HEK293 (cell line): Measurements from ENCODE around the gene HCRTR2.

Source experiments
- CTCF ChIA-PET: fragments of 350-600 bp; formaldehyde crosslinking; extraction: SDS; loops from one replicate; lab custom pipeline; 2021; ENCODE audit warnings: antibody characterized with exemption; lab: Yijun Ruan, JAX
- POLR2A ChIA-PET: fragments of 300-600 bp; formaldehyde crosslinking; extraction: SDS; loops from one replicate; lab custom pipeline; 2020; ENCODE audit warnings: antibody characterized with exemption, inconsistent platforms; lab: Yijun Ruan, JAX
- H3K27ac ChIP-seq: fragments of 200-500 bp; sonication (Bioruptor generic); 2 replicates; pipeline ENCODE4 v1.5.1; 2014; ENCODE audit warnings: low read depth, low read length, control low read depth, inconsistent platforms; ENCODE audit errors: extremely low read depth
- H3K36me3 ChIP-seq, 2 experiments: fragments of 200-500 bp in 1 of 2; sonication (Bioruptor generic) in 1 of 2; 1 replicate in 1 of 2; 2 replicates in 1 of 2; pipeline ENCODE4 v1.5.1; 2014 to 2017; ENCODE audit warnings: inconsistent platforms in 2 of 2, low read length in 2 of 2; ENCODE audit not compliant: control insufficient read depth in 2 of 2, insufficient read depth in 1 of 2
- H3K4me1 ChIP-seq: fragments of 200-500 bp; sonication (Bioruptor generic); 2 replicates; pipeline ENCODE4 v1.5.1; 2014; ENCODE audit warnings: mild to moderate bottlenecking, low read length, inconsistent platforms; ENCODE audit not compliant: control insufficient read depth, insufficient read depth
- H3K4me3 ChIP-seq: 2 replicates; pipeline ENCODE4 v1.5.1; 2011; ENCODE audit warnings: low read depth, mild to moderate bottlenecking, control low read depth, low read length, moderate library complexity
- H3K9me3 ChIP-seq: fragments of 200-500 bp; sonication (Bioruptor generic); 2 replicates; pipeline ENCODE4 v1.5.1; 2014; ENCODE audit warnings: low read depth, low read length, inconsistent platforms; ENCODE audit not compliant: control insufficient read depth, insufficient read depth
- HOXC10 ChIP-seq: sonication (generic); formaldehyde crosslinking; IDR thresholded peaks from 2 replicates; pipeline ENCODE4 v1.8.1; 2023; ENCODE audit warnings: mild to moderate bottlenecking, missing genetic modification reagents
- REPIN1 ChIP-seq: fragments of 450-650 bp; formaldehyde crosslinking; IDR thresholded peaks from 2 replicates; pipeline ENCODE4 v1.5.1; 2017; ENCODE audit warnings: missing biosample characterization, missing genetic modification characterization, low read depth
- YY1 ChIP-seq: fragments of 450-650 bp; formaldehyde crosslinking; IDR thresholded peaks from 2 replicates; pipeline ENCODE4 v1.5.1; 2018; ENCODE audit warnings: missing biosample characterization, missing genetic modification characterization
- ZNF133 ChIP-seq: fragments of 450-650 bp; formaldehyde crosslinking; IDR thresholded peaks from 2 replicates; pipeline ENCODE4 v1.5.1; 2016; ENCODE audit warnings: missing biosample characterization, missing genetic modification characterization
- ZNF16 ChIP-seq: fragments of 450-650 bp; formaldehyde crosslinking; IDR thresholded peaks from 2 replicates; pipeline ENCODE4 v1.5.1; 2016; ENCODE audit warnings: low read depth, missing biosample characterization, missing genetic modification characterization
- ZNF169 ChIP-seq: fragments of 450-650 bp; formaldehyde crosslinking; IDR thresholded peaks from 2 replicates; pipeline ENCODE4 v1.5.1; 2016; ENCODE audit warnings: missing biosample characterization, missing genetic modification characterization
- ZNF202 ChIP-seq: fragments of 450-650 bp; formaldehyde crosslinking; IDR thresholded peaks from 2 replicates; pipeline ENCODE4 v1.5.1; 2016; ENCODE audit warnings: missing biosample characterization, missing genetic modification characterization, borderline replicate concordance
- ZNF211 ChIP-seq: fragments of 450-650 bp; formaldehyde crosslinking; IDR thresholded peaks from 2 replicates; pipeline ENCODE4 v1.5.1; 2016; ENCODE audit warnings: low read depth, missing biosample characterization, missing genetic modification characterization
- ZNF221 ChIP-seq: fragments of 450-650 bp; formaldehyde crosslinking; IDR thresholded peaks from 2 replicates; pipeline ENCODE4 v1.5.1; 2017; ENCODE audit warnings: missing biosample characterization, missing genetic modification characterization, borderline replicate concordance
- ZNF335 ChIP-seq: fragments of 450-650 bp; formaldehyde crosslinking; conservative IDR thresholded peaks from 2 replicates; pipeline ENCODE4 v1.5.1; 2016; ENCODE audit warnings: missing biosample characterization, missing genetic modification characterization
- ZNF350 ChIP-seq: fragments of 450-650 bp; formaldehyde crosslinking; IDR thresholded peaks from 2 replicates; pipeline ENCODE4 v1.5.0; 2017; ENCODE audit warnings: missing biosample characterization, mild to moderate bottlenecking, missing genetic modification characterization
- ZNF354C ChIP-seq: fragments of 450-650 bp; formaldehyde crosslinking; IDR thresholded peaks from 2 replicates; pipeline ENCODE4 v1.5.1; 2016; ENCODE audit warnings: missing biosample characterization, missing genetic modification characterization, low read depth, borderline replicate concordance
- ZNF501 ChIP-seq: fragments of 450-650 bp; formaldehyde crosslinking; IDR thresholded peaks from 2 replicates; pipeline ENCODE4 v1.5.1; 2016; ENCODE audit warnings: missing biosample characterization, missing genetic modification characterization
- ZNF530 ChIP-seq: fragments of 450-650 bp; formaldehyde crosslinking; IDR thresholded peaks from 2 replicates; pipeline ENCODE4 v1.5.1; 2016; ENCODE audit warnings: low read depth, missing biosample characterization, missing genetic modification characterization
- ZNF548 ChIP-seq: fragments of 450-650 bp; formaldehyde crosslinking; IDR thresholded peaks from 2 replicates; pipeline ENCODE4 v1.5.1; 2016; ENCODE audit warnings: missing biosample characterization, missing genetic modification characterization
- ZNF585B ChIP-seq: fragments of 450-650 bp; formaldehyde crosslinking; IDR thresholded peaks from 2 replicates; pipeline ENCODE4 v1.5.1; 2016; ENCODE audit warnings: missing biosample characterization, missing genetic modification characterization
- ZNF600 ChIP-seq: fragments of 450-650 bp; formaldehyde crosslinking; IDR thresholded peaks from 2 replicates; pipeline ENCODE4 v1.5.1; 2016; ENCODE audit warnings: missing biosample characterization, missing genetic modification characterization
- ZNF624 ChIP-seq: fragments of 450-650 bp; formaldehyde crosslinking; IDR thresholded peaks from 2 replicates; pipeline ENCODE4 v1.5.1; 2017; ENCODE audit warnings: missing biosample characterization, missing genetic modification characterization
- ZNF660 ChIP-seq: fragments of 450-650 bp; IDR thresholded peaks from 2 replicates; pipeline ENCODE4 v1.5.1; 2018; ENCODE audit warnings: missing biosample characterization, mild to moderate bottlenecking, missing genetic modification characterization
- ZNF76 ChIP-seq: fragments of 450-650 bp; formaldehyde crosslinking; IDR thresholded peaks from 2 replicates; pipeline ENCODE4; 2016; ENCODE audit warnings: low read depth, missing biosample characterization, missing genetic modification characterization, borderline replicate concordance
- ZNF776 ChIP-seq: fragments of 450-650 bp; formaldehyde crosslinking; IDR thresholded peaks from 2 replicates; pipeline ENCODE4 v1.5.0; 2017; ENCODE audit warnings: missing biosample characterization, missing genetic modification characterization, borderline replicate concordance
- ZNF837 ChIP-seq: fragments of 450-650 bp; formaldehyde crosslinking; IDR thresholded peaks from 2 replicates; pipeline ENCODE4 v1.5.1; 2016; ENCODE audit warnings: missing biosample characterization, missing genetic modification characterization
- TF ChIP-seq, protein P1 (sequence below): fragments of 450-650 bp; formaldehyde crosslinking; IDR thresholded peaks from 2 replicates; pipeline ENCODE4 v1.5.1; 2016; ENCODE audit warnings: missing biosample characterization, missing genetic modification characterization
- TF ChIP-seq, protein P2 (sequence below): fragments of 450-650 bp; formaldehyde crosslinking; IDR thresholded peaks from 2 replicates; pipeline ENCODE4 v1.5.1; 2016; ENCODE audit warnings: missing biosample characterization, missing genetic modification characterization
- TF ChIP-seq, protein P3 (sequence below): fragments of 450-650 bp; formaldehyde crosslinking; IDR thresholded peaks from 2 replicates; pipeline ENCODE4 v1.5.1; 2016; ENCODE audit warnings: missing biosample characterization, missing genetic modification characterization
- TF ChIP-seq, protein P4 (sequence below): fragments of 450-650 bp; formaldehyde crosslinking; IDR thresholded peaks from 2 replicates; pipeline ENCODE4 v1.5.1; 2016; ENCODE audit warnings: missing biosample characterization, missing genetic modification characterization

HCRTR2 gene

DNA sequence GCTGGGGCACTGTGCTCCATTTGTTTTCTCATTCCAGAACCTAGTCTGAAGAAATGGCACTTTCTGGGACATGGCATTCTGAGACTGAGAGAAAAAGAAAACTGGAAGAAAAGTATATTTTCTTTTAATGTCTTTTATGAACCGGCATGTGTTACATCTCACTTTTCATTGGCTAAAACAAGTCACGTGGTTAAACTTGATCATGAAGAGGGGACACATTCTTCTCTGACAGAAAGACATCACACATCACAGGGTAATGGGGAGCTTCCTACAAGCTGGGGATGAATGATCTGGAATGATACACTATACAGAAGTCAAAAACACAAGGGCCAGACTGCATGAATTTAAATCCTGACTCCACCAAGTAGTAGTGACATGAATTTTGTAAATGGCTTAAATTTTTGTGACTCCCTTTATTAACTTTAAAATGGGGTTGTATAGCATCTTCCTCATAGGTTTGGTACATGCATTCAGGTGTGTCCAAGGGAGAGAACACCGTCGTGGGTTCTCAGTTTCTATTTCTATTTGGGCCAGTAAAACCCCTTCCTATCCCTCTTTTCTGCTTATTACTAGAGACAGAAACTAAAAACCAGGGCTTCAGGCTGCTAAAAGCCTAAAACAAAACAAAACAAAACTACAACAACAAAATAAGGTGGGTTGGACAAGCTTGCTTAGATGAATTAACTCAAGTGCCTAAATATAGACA, 91.2 kb downstream of the HCRTR2 start:
- TF ChIP-seq ZNF221 (tag by site-specific recombination) (no peak), ZNF133 (no peak), ZNF202 (tag by site-specific recombination) (no peak), ZNF837 (no peak), HOXC10 (no peak), ZNF350 (no peak), ZNF585B (no peak), ZNF76 (no peak)
- Histone ChIP-seq H3K9me3 (no peaks in the 10 kb centered on the region), H3K36me3 (no peaks in the 10 kb centered on the region), H3K4me3 (no peak overlapping the region), H3K4me1 (no peaks in the 10 kb centered on the region), H3K27ac (no peak overlapping the region)
- POLR2A ChIA-PET: no interaction called here
- CTCF ChIA-PET: no interaction called here

DNA sequence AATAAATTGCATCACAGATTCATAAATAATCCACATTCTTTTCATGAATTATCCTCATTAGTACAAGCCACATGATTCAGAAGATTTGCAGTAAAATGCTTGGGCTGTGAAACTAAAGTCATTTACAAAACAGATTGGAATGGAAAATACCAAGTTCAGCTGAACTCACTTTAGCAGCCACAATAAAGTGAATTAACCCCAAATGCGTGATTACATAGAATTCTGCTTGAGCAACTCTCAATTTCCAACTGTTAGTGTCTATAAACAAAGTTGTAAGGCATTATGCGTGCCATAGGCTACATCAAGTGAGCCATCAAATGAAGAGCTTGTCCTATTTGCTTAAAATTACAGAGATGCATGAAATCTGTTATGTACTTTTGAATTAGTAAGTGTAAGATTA, 92.6 kb downstream of the HCRTR2 start:
- POLR2A ChIA-PET: interaction anchor here (0.7 kb wide), 1 partner anchor 754 kb away, joined by 7 read pairs; no protein-coding TSS in a partner anchor
- no peaks in the 10 kb centered on the region for H3K9me3 ChIP-seq
- H3K4me3 ChIP-seq: no peak overlapping the region
- CTCF ChIA-PET: interaction anchor here (0.5 to 2.4 kb wide), 3 partner anchors 10 to 1597 kb away, joined by 3 to 13 read pairs (median 4); no protein-coding TSS in a partner anchor
- no peak for TF ChIP-seq ZNF501 (tag by site-specific recombination)
- TF ChIP-seq, protein P1, sequence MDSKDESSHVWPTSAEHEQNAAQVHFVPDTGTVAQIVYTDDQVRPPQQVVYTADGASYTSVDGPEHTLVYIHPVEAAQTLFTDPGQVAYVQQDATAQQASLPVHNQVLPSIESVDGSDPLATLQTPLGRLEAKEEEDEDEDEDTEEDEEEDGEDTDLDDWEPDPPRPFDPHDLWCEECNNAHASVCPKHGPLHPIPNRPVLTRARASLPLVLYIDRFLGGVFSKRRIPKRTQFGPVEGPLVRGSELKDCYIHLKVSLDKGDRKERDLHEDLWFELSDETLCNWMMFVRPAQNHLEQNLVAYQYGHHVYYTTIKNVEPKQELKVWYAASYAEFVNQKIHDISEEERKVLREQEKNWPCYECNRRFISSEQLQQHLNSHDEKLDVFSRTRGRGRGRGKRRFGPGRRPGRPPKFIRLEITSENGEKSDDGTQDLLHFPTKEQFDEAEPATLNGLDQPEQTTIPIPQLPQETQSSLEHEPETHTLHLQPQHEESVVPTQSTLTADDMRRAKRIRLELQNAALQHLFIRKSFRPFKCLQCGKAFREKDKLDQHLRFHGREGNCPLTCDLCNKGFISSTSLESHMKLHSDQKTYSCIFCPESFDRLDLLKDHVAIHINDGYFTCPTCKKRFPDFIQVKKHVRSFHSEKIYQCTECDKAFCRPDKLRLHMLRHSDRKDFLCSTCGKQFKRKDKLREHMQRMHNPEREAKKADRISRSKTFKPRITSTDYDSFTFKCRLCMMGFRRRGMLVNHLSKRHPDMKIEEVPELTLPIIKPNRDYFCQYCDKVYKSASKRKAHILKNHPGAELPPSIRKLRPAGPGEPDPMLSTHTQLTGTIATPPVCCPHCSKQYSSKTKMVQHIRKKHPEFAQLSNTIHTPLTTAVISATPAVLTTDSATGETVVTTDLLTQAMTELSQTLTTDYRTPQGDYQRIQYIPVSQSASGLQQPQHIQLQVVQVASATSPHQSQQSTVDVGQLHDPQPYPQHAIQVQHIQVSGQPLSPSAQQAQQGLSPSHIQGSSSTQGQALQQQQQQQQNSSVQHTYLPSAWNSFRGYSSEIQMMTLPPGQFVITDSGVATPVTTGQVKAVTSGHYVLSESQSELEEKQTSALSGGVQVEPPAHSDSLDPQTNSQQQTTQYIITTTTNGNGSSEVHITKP: no peak
- no peak for TF ChIP-seq ZNF530 (tag by site-specific recombination)
- no peak for TF ChIP-seq REPIN1 (tag by site-specific recombination)
- no peak for TF ChIP-seq ZNF776 (tag by site-specific recombination)
- TF ChIP-seq ZNF548 (tag by site-specific recombination): no peak
- no peak for TF ChIP-seq ZNF335 (tag by site-specific recombination)
- no peak for TF ChIP-seq ZNF354C
- H3K36me3 ChIP-seq: no peaks in the 10 kb centered on the region
- H3K27ac ChIP-seq: no peak overlapping the region
- no peaks in the 10 kb centered on the region for H3K4me1 ChIP-seq

DNA sequence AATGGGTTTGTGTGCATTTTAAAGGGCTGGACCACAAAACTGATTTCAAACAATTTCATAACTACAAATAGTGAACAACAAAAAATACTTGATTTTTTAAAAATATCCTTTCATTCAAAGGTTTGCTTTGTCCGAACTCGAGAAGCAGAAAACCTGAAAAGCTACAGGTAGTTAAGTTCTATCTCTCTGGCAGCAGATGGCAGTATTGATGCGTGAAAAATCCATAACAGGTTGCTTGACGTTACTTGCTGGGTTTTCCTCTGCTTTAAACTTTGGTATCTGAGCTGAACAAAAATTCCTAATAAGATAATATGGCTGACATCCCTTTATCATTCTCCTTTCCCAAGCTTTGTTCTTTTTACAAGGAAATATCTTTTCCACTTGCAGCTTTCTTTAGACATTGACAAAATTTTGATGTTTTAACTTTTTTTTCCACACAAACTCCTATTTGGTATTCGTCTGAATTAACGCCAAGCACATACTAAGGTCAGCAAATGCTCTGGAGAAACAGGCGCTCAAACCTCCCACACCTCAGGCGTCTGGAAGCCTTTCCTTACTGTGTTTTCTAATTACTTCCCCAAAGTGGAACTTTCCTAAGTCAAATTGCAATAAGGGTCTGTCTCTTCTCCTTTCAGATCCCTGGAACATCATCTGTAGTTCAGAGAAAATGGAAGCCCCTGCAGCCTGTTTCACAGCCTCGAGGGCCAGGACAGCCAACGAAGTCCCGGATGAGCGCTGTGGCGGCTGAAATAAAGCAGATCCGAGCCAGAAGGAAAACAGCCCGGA, 102.6 kb downstream of the HCRTR2 start:
- Histone ChIP-seq H3K9me3 (no peaks in the 10 kb centered on the region), H3K27ac (no peak overlapping the region), H3K36me3 (no peaks in the 10 kb centered on the region), H3K4me1 (no peaks in the 10 kb centered on the region), H3K4me3 (no peak overlapping the region)
- POLR2A ChIA-PET: no interaction called here
- CTCF ChIA-PET: interaction anchor here (0.6 to 3.2 kb wide), 68 partner anchors 9 to 1291 kb away, joined by 3 to 36 read pairs (median 4); no protein-coding TSS in a partner anchor
- TF ChIP-seq ZNF600 (tag by site-specific recombination): peak; percentile 56; the same call in 1 of the 2 replicates
- TF ChIP-seq, protein P2, sequence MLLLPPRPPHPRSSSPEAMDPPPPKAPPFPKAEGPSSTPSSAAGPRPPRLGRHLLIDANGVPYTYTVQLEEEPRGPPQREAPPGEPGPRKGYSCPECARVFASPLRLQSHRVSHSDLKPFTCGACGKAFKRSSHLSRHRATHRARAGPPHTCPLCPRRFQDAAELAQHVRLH (tag by site-specific recombination): no peak
- TF ChIP-seq ZNF660 (tag by site-specific recombination): peak; percentile 39; the same call in 1 of the 2 replicates
- no peak for TF ChIP-seq ZNF16 (tag by site-specific recombination)
- TF ChIP-seq ZNF211 (tag by site-specific recombination): no peak
- TF ChIP-seq, protein P3, sequence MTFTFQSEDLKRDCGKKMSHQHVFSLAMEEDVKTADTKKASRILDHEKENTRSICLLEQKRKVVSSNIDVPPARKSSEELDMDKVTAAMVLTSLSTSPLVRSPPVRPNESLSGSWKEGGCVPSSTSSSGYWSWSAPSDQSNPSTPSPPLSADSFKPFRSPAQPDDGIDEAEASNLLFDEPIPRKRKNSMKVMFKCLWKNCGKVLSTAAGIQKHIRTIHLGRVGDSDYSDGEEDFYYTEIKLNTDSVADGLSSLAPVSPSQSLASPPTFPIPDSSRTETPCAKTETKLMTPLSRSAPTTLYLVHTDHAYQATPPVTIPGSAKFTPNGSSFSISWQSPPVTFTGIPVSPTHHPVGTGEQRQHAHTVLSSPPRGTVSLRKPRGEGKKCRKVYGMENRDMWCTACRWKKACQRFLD (tag by site-specific recombination): no peak
- no peak for TF ChIP-seq ZNF624 (tag by site-specific recombination)
- TF ChIP-seq ZNF169 (tag by site-specific recombination): no peak
- TF ChIP-seq YY1 (tag by site-specific recombination): no peak
- TF ChIP-seq, protein P4, sequence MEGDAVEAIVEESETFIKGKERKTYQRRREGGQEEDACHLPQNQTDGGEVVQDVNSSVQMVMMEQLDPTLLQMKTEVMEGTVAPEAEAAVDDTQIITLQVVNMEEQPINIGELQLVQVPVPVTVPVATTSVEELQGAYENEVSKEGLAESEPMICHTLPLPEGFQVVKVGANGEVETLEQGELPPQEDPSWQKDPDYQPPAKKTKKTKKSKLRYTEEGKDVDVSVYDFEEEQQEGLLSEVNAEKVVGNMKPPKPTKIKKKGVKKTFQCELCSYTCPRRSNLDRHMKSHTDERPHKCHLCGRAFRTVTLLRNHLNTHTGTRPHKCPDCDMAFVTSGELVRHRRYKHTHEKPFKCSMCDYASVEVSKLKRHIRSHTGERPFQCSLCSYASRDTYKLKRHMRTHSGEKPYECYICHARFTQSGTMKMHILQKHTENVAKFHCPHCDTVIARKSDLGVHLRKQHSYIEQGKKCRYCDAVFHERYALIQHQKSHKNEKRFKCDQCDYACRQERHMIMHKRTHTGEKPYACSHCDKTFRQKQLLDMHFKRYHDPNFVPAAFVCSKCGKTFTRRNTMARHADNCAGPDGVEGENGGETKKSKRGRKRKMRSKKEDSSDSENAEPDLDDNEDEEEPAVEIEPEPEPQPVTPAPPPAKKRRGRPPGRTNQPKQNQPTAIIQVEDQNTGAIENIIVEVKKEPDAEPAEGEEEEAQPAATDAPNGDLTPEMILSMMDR (tag by site-specific recombination): peak; percentile 37; the same call in 1 of the 2 replicates
